WTC11 (cell line): ENCODE results near the gene TMEM9B. TPM values are rescaled to one million over a fixed set of nuclear protein-coding genes. Genes with fewer than 3 reads are reported as not detected.

Experiments
- ATAC-seq: fragments of 200-7000 bp; cut with Tn5 transposase; 2 replicates; pipeline ENCODE4 v1.10.0; 2021; ENCODE audit warnings: mild to moderate bottlenecking, moderate library complexity
- CTCF ChIA-PET: fragments of 300-600 bp; sonication (Branson Sonifier 250); formaldehyde crosslinking; loops from one replicate; lab custom pipeline; 2021; ENCODE audit warnings: antibody characterized with exemption; lab: Charles Lee
- POLR2A ChIA-PET: fragments of 350-600 bp; sonication (Branson Sonifier 250); formaldehyde crosslinking; loops from one replicate; lab custom pipeline; 2021; ENCODE audit warnings: antibody characterized with exemption; lab: Charles Lee
- DNase-seq: peaks from one replicate; pipeline ENCODE4 v3.0.0; 2021; ENCODE audit warnings: low spot score
- H3K27ac Mint-ChIP-seq: 2 replicates; pipeline ENCODE4 v1.8.0; 2021; ENCODE audit warnings: mixed read lengths
- H3K27me3 Mint-ChIP-seq: 2 replicates; pipeline ENCODE4 v1.8.0; 2021; ENCODE audit warnings: low read depth, mild to moderate bottlenecking, moderate library complexity, mixed read lengths
- H3K36me3 Mint-ChIP-seq: 2 replicates; pipeline ENCODE4 v1.8.0; 2021; ENCODE audit warnings: mixed read lengths
- H3K4me1 Mint-ChIP-seq: 2 replicates; pipeline ENCODE4 v1.8.0; 2022; ENCODE audit warnings: mixed read lengths
- H3K4me3 Mint-ChIP-seq: 2 replicates; pipeline ENCODE4 v1.8.0; 2021; ENCODE audit warnings: mild to moderate bottlenecking, moderate library complexity, mixed read lengths
- H3K9me3 Mint-ChIP-seq: 2 replicates; pipeline ENCODE4 v1.8.0; 2021; ENCODE audit warnings: mixed read lengths
- CREM ChIP-seq: sonication (generic); formaldehyde crosslinking; IDR thresholded peaks from 2 replicates; pipeline ENCODE4 v1.8.1; 2022; ENCODE audit warnings: mild to moderate bottlenecking, missing genetic modification reagents, moderate library complexity
- CTCF ChIP-seq: fragments of 200-600 bp; IDR thresholded peaks from 2 replicates; pipeline ENCODE4 v1.8.0; 2022; ENCODE audit warnings: antibody characterized with exemption
- EMX1 ChIP-seq: fragments of 250-450 bp; sonication (Bioruptor Pico); IDR thresholded peaks from 2 replicates; pipeline ENCODE4 v1.8.0; 2021; ENCODE audit warnings: mild to moderate bottlenecking
- ERG ChIP-seq: fragments of 250-450 bp; sonication (Bioruptor Pico); IDR thresholded peaks from 2 replicates; pipeline ENCODE4 v1.8.0; 2021; ENCODE audit warnings: mild to moderate bottlenecking
- GABPB1 ChIP-seq: sonication (generic); formaldehyde crosslinking; IDR thresholded peaks from 2 replicates; pipeline ENCODE4 v1.8.1; 2023; ENCODE audit warnings: mild to moderate bottlenecking, missing genetic modification reagents
- HMGXB4 ChIP-seq: sonication (generic); formaldehyde crosslinking; IDR thresholded peaks from 2 replicates; pipeline ENCODE4 v1.8.1; 2023; ENCODE audit warnings: mild to moderate bottlenecking, moderate library complexity, missing genetic modification reagents
- IRF1 ChIP-seq: sonication (generic); formaldehyde crosslinking; IDR thresholded peaks from 2 replicates; pipeline ENCODE4 v1.8.0; 2023; ENCODE audit warnings: missing genetic modification reagents
- JAZF1 ChIP-seq: fragments of 250-450 bp; sonication (Bioruptor Pico); IDR thresholded peaks from 2 replicates; pipeline ENCODE4 v1.9.0; 2021; ENCODE audit warnings: moderate library complexity, mild to moderate bottlenecking, inconsistent platforms
- MLX ChIP-seq: sonication (generic); formaldehyde crosslinking; IDR thresholded peaks from 2 replicates; pipeline ENCODE4 v1.8.1; 2023; ENCODE audit warnings: mild to moderate bottlenecking, missing genetic modification reagents, moderate library complexity
- MYBL2 ChIP-seq: sonication (generic); formaldehyde crosslinking; IDR thresholded peaks from 2 replicates; pipeline ENCODE4 v1.8.1; 2023; ENCODE audit warnings: mild to moderate bottlenecking, moderate library complexity, missing genetic modification reagents
- NFYB ChIP-seq: sonication (generic); formaldehyde crosslinking; conservative IDR thresholded peaks from 2 replicates; pipeline ENCODE4 v1.8.0; 2022; ENCODE audit warnings: low read depth, missing genetic modification reagents
- NR1H2 ChIP-seq: sonication (generic); formaldehyde crosslinking; IDR thresholded peaks from 2 replicates; pipeline ENCODE4 v1.9.0; 2021; ENCODE audit warnings: mild to moderate bottlenecking, moderate library complexity, missing genetic modification reagents
- NR3C1 ChIP-seq: sonication (generic); formaldehyde crosslinking; conservative IDR thresholded peaks from 2 replicates; pipeline ENCODE4 v1.8.1; 2023; ENCODE audit warnings: low read depth, mild to moderate bottlenecking, missing genetic modification reagents
- SMAD4 ChIP-seq: sonication (generic); formaldehyde crosslinking; IDR thresholded peaks from 2 replicates; pipeline ENCODE4 v1.8.0; 2022; ENCODE audit warnings: mild to moderate bottlenecking, missing genetic modification reagents
- SP1 ChIP-seq: sonication (generic); formaldehyde crosslinking; conservative IDR thresholded peaks from 2 replicates; pipeline ENCODE4 v1.8.1; 2022; ENCODE audit warnings: missing genetic modification reagents
- TCF7 ChIP-seq: sonication (generic); formaldehyde crosslinking; IDR thresholded peaks from 2 replicates; pipeline ENCODE4 v1.8.0; 2022; ENCODE audit warnings: mild to moderate bottlenecking, low read depth, missing genetic modification reagents, moderate library complexity
- TEAD1 ChIP-seq: sonication (generic); formaldehyde crosslinking; IDR thresholded peaks from 2 replicates; pipeline ENCODE4 v1.8.0; 2022; ENCODE audit warnings: mild to moderate bottlenecking, missing genetic modification reagents
- total RNA-seq: library from RNA; stranded (reverse); gene quantifications from 3 replicates; pipeline ENCODE4 v1.2.3, GENCODE V29; 2021
- TF ChIP-seq, protein P1 (sequence below): fragments of 250-450 bp; sonication (Bioruptor Pico); IDR thresholded peaks from 2 replicates; pipeline ENCODE4 v1.9.0; 2021; ENCODE audit warnings: mild to moderate bottlenecking
- TF ChIP-seq, protein P2 (sequence below): fragments of 250-450 bp; sonication (Bioruptor Pico); conservative IDR thresholded peaks from 2 replicates; pipeline ENCODE4 v1.9.0; 2021; ENCODE audit warnings: mild to moderate bottlenecking
- TF ChIP-seq, protein P3 (sequence below): sonication (generic); formaldehyde crosslinking; IDR thresholded peaks from 2 replicates; pipeline ENCODE4 v1.8.0; 2022; ENCODE audit warnings: mild to moderate bottlenecking, missing genetic modification reagents

TMEM9B gene
- total RNA-seq, 1 experiment from 2014 or later = 8.7 TPM

DNA sequence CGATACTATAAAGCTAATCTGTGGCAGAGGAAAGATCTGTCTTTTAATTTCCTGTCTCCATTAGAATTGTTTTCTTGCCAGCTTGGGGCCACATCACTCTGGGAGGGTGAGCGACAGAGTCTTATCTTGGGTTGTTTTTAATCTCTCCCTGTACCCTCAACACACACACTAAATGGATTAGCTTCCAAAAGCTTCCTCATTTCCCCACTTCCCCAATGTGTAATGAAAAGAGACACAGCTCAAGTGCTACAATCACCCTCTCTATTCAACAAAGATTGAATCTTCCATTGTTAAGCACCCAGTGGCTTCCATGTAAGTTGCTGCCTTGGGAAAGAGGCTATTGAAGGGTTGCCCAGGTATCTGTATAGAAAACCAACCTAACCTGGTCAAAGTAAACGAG is 15.4 kb downstream of the TMEM9B start:
- DNase-seq (no peak), ATAC-seq (peak; percentile 46; the same call in 1 of the 2 replicates)
- TF ChIP-seq, protein P1, sequence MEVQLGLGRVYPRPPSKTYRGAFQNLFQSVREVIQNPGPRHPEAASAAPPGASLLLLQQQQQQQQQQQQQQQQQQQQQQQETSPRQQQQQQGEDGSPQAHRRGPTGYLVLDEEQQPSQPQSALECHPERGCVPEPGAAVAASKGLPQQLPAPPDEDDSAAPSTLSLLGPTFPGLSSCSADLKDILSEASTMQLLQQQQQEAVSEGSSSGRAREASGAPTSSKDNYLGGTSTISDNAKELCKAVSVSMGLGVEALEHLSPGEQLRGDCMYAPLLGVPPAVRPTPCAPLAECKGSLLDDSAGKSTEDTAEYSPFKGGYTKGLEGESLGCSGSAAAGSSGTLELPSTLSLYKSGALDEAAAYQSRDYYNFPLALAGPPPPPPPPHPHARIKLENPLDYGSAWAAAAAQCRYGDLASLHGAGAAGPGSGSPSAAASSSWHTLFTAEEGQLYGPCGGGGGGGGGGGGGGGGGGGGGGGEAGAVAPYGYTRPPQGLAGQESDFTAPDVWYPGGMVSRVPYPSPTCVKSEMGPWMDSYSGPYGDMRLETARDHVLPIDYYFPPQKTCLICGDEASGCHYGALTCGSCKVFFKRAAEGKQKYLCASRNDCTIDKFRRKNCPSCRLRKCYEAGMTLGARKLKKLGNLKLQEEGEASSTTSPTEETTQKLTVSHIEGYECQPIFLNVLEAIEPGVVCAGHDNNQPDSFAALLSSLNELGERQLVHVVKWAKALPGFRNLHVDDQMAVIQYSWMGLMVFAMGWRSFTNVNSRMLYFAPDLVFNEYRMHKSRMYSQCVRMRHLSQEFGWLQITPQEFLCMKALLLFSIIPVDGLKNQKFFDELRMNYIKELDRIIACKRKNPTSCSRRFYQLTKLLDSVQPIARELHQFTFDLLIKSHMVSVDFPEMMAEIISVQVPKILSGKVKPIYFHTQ (CRISPR knock-in tag) = no peak
- TF ChIP-seq MLX (CRISPR knock-in tag) = no peak
- TF ChIP-seq TCF7 (CRISPR knock-in tag) = no peak
- no peak for TF ChIP-seq ERG
- TF ChIP-seq, protein P2, sequence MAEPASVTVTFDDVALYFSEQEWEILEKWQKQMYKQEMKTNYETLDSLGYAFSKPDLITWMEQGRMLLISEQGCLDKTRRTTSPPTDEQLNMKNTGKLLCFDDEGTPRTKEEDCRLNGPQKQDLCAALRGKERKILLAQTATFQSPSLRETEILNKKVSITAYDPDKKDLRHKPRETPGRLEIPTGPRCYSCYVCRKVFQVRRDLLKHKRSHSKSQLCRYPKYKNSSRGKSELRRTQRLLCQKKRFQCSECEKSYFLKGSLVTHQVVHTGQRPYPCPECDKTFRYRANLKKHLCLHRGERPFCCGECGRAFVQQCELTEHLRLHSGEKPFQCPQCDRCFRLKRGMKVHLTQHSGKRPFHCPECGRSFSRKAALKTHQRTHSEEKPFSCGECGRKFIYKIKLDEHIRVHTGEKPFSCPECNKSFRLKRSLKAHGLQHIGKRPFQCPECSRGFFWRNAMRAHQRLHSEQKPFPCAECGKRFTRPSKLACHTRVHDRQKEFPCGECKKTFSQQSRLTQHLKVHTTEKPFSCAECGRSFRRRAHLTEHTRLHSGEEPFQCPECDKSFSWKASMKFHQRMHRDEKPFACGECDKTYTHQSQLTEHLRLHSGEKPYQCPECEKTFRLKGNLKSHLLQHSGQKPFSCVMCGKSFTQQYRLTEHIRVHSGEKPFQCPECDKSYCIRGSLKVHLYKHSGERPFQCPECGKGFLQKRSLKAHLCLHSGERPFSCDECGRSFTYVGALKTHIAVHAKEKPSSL (CRISPR knock-in tag) = no peak
- no peak for TF ChIP-seq SP1
- TF ChIP-seq NR3C1 (CRISPR knock-in tag) = no peak
- TF ChIP-seq, protein P3, sequence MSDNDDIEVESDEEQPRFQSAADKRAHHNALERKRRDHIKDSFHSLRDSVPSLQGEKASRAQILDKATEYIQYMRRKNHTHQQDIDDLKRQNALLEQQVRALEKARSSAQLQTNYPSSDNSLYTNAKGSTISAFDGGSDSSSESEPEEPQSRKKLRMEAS (CRISPR knock-in tag) = no peak
- no peak for TF ChIP-seq GABPB1
- no peak for TF ChIP-seq EMX1 (CRISPR knock-in tag)
- no peak for TF ChIP-seq JAZF1 (CRISPR knock-in tag)
- no peak for TF ChIP-seq MYBL2 (CRISPR knock-in tag)
- TF ChIP-seq SMAD4 = no peak
- TF ChIP-seq TEAD1 (CRISPR knock-in tag) = no peak
- TF ChIP-seq CREM (CRISPR knock-in tag) = no peak
- Mint-ChIP-seq H3K36me3 (peaks cover 7% of the 10 kb centered on the region), H3K27ac (no peak overlapping the region), H3K9me3 (peaks cover 11% of the 10 kb centered on the region), H3K4me1 (peaks cover 7% of the 10 kb centered on the region; the same call in 1 of the 2 replicates), H3K4me3 (no peak overlapping the region), H3K27me3 (no peaks in the 10 kb centered on the region)
- POLR2A ChIA-PET = no interaction called here
- CTCF ChIA-PET = interaction anchor here (1.0 to 1.3 kb wide), 2 partner anchors 10 to 15 kb away, joined by 4 to 5 read pairs; partner anchors contain the start of gene TMEM9B

GRCh38 chr11:8947230-8947943 is 16.9 kb downstream of the TMEM9B start:
- H3K4me1 Mint-ChIP-seq = peaks cover 7% of the 10 kb centered on the region; the same call in 1 of the 2 replicates
- no peak overlapping the region for H3K27ac Mint-ChIP-seq
- no peaks in the 10 kb centered on the region for H3K27me3 Mint-ChIP-seq
- peaks cover 5% of the 10 kb centered on the region; the same call in 1 of the 2 replicates for H3K36me3 Mint-ChIP-seq
- no peak for DNase-seq
- ATAC-seq = no peak
- ChIA-PET CTCF (no interaction called here), POLR2A (no interaction called here)
- no peak overlapping the region for H3K4me3 Mint-ChIP-seq
- peaks cover 11% of the 10 kb centered on the region for H3K9me3 Mint-ChIP-seq
- TF ChIP-seq NR3C1 (CRISPR knock-in tag) (no peak), NR1H2 (CRISPR knock-in tag) (no peak), HMGXB4 (CRISPR knock-in tag) (no peak), NFYB (CRISPR knock-in tag) (no peak), IRF1 (CRISPR knock-in tag) (no peak), CTCF (no peak)
- TF ChIP-seq, protein P1 (CRISPR knock-in tag) = no peak
